Hepatocyte (in vitro differentiated cells): ENCODE data around the gene SLC2A10. TPM values are rescaled to one million over a fixed set of nuclear protein-coding genes. Genes with fewer than 3 reads are reported as not detected.

ENCODE experiments used
- DNase-seq: peaks from one replicate; pipeline ENCODE4 v3.0.0-alpha.2; 2016; ENCODE audit warnings: low spot score
- H2AFZ ChIP-seq: fragments of 200-600 bp; sonication (generic); 2 replicates; pipeline ENCODE4 v1.6.0; 2016; ENCODE audit warnings: antibody characterized with exemption, mild to moderate bottlenecking
- H3K27ac ChIP-seq: fragments of 200-600 bp; sonication (generic); 2 replicates; pipeline ENCODE4 v1.5.1; 2016; ENCODE audit warnings: mild to moderate bottlenecking
- H3K27me3 ChIP-seq: fragments of 200-600 bp; sonication (generic); 2 replicates; pipeline ENCODE4 v1.6.1; 2016
- H3K36me3 ChIP-seq: fragments of 200-600 bp; sonication (generic); replicated peaks from 2 replicates; pipeline ENCODE4 v1.5.1; 2016; ENCODE audit warnings: low read depth; ENCODE audit not compliant: insufficient read depth
- H3K4me1 ChIP-seq: fragments of 200-600 bp; sonication (generic); 2 replicates; pipeline ENCODE4 v1.5.1; 2016; ENCODE audit warnings: mild to moderate bottlenecking, moderate library complexity; ENCODE audit not compliant: insufficient read depth
- H3K4me2 ChIP-seq: fragments of 200-600 bp; sonication (generic); 2 replicates; pipeline ENCODE4 v1.6.0; 2016
- H3K4me3 ChIP-seq: fragments of 200-600 bp; sonication (generic); 2 replicates; pipeline ENCODE4 v1.5.1; 2016; ENCODE audit warnings: mild to moderate bottlenecking
- H3K79me2 ChIP-seq: fragments of 200-600 bp; sonication (generic); 2 replicates; pipeline ENCODE4 v1.6.0; 2017; ENCODE audit warnings: mild to moderate bottlenecking
- H3K9me2 ChIP-seq: fragments of 200-600 bp; sonication (generic); replicated peaks from 2 replicates; pipeline ENCODE4 v1.6.0; 2017; ENCODE audit warnings: mild to moderate bottlenecking; ENCODE audit not compliant: insufficient read depth
- H3K9me3 ChIP-seq: fragments of 200-600 bp; sonication (generic); 2 replicates; pipeline ENCODE4 v1.5.1; 2016; ENCODE audit warnings: low read depth, mild to moderate bottlenecking
- H4K20me1 ChIP-seq: fragments of 200-600 bp; sonication (generic); 2 replicates; pipeline ENCODE4 v1.6.0; 2016; ENCODE audit warnings: mild to moderate bottlenecking; ENCODE audit not compliant: insufficient read depth, poor library complexity, severe bottlenecking
- CTCF ChIP-seq: fragments of 200-600 bp; sonication (generic); IDR thresholded peaks from 2 replicates; pipeline ENCODE4 v1.5.1; 2016; ENCODE audit warnings: antibody characterized with exemption, mild to moderate bottlenecking; ENCODE audit not compliant: poor library complexity
- EZH2 ChIP-seq: fragments of 200-600 bp; sonication (generic); IDR thresholded peaks from 2 replicates; pipeline ENCODE4 v1.6.1; 2016; ENCODE audit warnings: antibody characterized with exemption, mild to moderate bottlenecking, borderline replicate concordance
- EZH2phosphoT487 ChIP-seq: fragments of 200-600 bp; sonication (generic); IDR thresholded peaks from one replicate; pipeline ENCODE4 v1.6.1; 2018; ENCODE audit warnings: antibody characterized with exemption, mild to moderate bottlenecking, low read depth, moderate library complexity; ENCODE audit not compliant: unreplicated experiment, severe bottlenecking
- WGBS: methylation state at CpG from one replicate; pipeline ENCODE4 v1.1.6; 2016; ENCODE audit warnings: low lambda C conversion rate; ENCODE audit errors: missing lambda C conversion rate; 5-methylcytosine and 5-hydroxymethylcytosine counted together
- polyA plus RNA-seq: library from polyadenylated mRNA; unstranded; fragments of >200 nt; fragmentation: Nextera tagmentation; extraction: Ambion mirVana; gene quantifications from 2 replicates; pipeline ENCODE4 v1.2.1, GENCODE V29; 2016
- total RNA-seq: library from RNA; depleted of rRNA; stranded (reverse); fragments of >200 nt; gene quantifications from 2 replicates; pipeline ENCODE4 v1.2.3, GENCODE V29; 2014

The SLC2A10 gene
- total and polyA plus RNA-seq, 2 experiments from 2014 or later, result 23.4 to 37.2 TPM

GRCh38 chr20:46740214-46740609 lies 30.8 kb downstream of the SLC2A10 start:
- Histone ChIP-seq H3K4me2 (no peak overlapping the region), H3K9me3 (no peaks in the 10 kb centered on the region), H4K20me1 (no peaks in the 10 kb centered on the region), H2AFZ (no peak overlapping the region), H3K4me1 (no peaks in the 10 kb centered on the region), H3K4me3 (no peak overlapping the region), H3K27ac (peak overlapping the region; percentile 53), H3K79me2 (no peaks in the 10 kb centered on the region), H3K27me3 (no peaks in the 10 kb centered on the region), H3K9me2 (no peaks in the 10 kb centered on the region), H3K36me3 (no peaks in the 10 kb centered on the region)
- DNase-seq, result no peak
- 94% methylated on average over 3 of the region's 3 CpGs for WGBS
- TF ChIP-seq EZH2phosphoT487 (no peak), CTCF (no peak), EZH2 (no peak)

GRCh38 chr20:46741924-46742668 lies 32.6 kb downstream of the SLC2A10 start:
- TF ChIP-seq EZH2 (no peak), CTCF (no peak)
- Histone ChIP-seq H4K20me1 (no peaks in the 10 kb centered on the region), H3K9me2 (no peaks in the 10 kb centered on the region), H3K79me2 (no peaks in the 10 kb centered on the region), H3K27me3 (no peaks in the 10 kb centered on the region), H3K9me3 (no peaks in the 10 kb centered on the region), H3K27ac (no peak overlapping the region), H3K4me2 (no peak overlapping the region), H2AFZ (no peak overlapping the region), H3K36me3 (no peaks in the 10 kb centered on the region), H3K4me1 (no peaks in the 10 kb centered on the region), H3K4me3 (no peak overlapping the region)
- WGBS, result 85% methylated on average over 8 of the region's 8 CpGs
- DNase-seq, result no peak

- Histone ChIP-seq H2AFZ (no peak overlapping the region), H3K4me1 (no peaks in the 10 kb centered on the region), H4K20me1 (no peaks in the 10 kb centered on the region), H3K36me3 (no peaks in the 10 kb centered on the region), H3K27ac (no peak overlapping the region), H3K9me2 (no peaks in the 10 kb centered on the region), H3K27me3 (no peaks in the 10 kb centered on the region), H3K79me2 (no peaks in the 10 kb centered on the region), H3K4me3 (no peak overlapping the region), H3K4me2 (no peak overlapping the region), H3K9me3 (no peaks in the 10 kb centered on the region)
- 65% methylated on average over 5 of the region's 5 CpGs for WGBS
- DNase-seq, result no peak
- TF ChIP-seq CTCF, result no peak
Measured at GRCh38 chr20:46742669-46743045, 33.2 kb downstream of the SLC2A10 start.

- Histone ChIP-seq H3K27me3 (no peaks in the 10 kb centered on the region), H3K4me1 (no peaks in the 10 kb centered on the region), H3K9me2 (no peaks in the 10 kb centered on the region), H4K20me1 (no peaks in the 10 kb centered on the region), H3K79me2 (no peaks in the 10 kb centered on the region), H3K9me3 (no peaks in the 10 kb centered on the region), H3K4me3 (no peak overlapping the region), H3K36me3 (no peaks in the 10 kb centered on the region), H3K27ac (no peak overlapping the region), H3K4me2 (no peak overlapping the region), H2AFZ (no peak overlapping the region)
- no peak for DNase-seq
- TF ChIP-seq CTCF, result no peak
- TF ChIP-seq EZH2, result no peak
- TF ChIP-seq EZH2phosphoT487, result no peak
- WGBS, result 46% methylated on average over 5 of the region's 5 CpGs
Measured at GRCh38 chr20:46743088-46743487, 33.6 kb downstream of the SLC2A10 start.
